OCI-LY1 (cell line): Measurements from ENCODE around the gene ZNF554.

Experiments
- EZH2 ChIP-seq: fragments of 200-600 bp; sonication (generic), shearing (Covaris generic); IDR thresholded peaks from 2 replicates; pipeline ENCODE4 v1.8.0; 2017; ENCODE audit warnings: borderline replicate concordance, mixed run types, mild to moderate bottlenecking, antibody characterized with exemption, low read length, moderate library complexity, mixed read lengths
- TF ChIP-seq, protein P1 (sequence below): fragments of 200-600 bp; sonication (generic), shearing (Covaris generic); IDR thresholded peaks from 2 replicates; pipeline ENCODE4 v1.5.1; 2017; ENCODE audit warnings: mild to moderate bottlenecking, antibody characterized with exemption, low read length, moderate library complexity, mixed read lengths

DNA sequence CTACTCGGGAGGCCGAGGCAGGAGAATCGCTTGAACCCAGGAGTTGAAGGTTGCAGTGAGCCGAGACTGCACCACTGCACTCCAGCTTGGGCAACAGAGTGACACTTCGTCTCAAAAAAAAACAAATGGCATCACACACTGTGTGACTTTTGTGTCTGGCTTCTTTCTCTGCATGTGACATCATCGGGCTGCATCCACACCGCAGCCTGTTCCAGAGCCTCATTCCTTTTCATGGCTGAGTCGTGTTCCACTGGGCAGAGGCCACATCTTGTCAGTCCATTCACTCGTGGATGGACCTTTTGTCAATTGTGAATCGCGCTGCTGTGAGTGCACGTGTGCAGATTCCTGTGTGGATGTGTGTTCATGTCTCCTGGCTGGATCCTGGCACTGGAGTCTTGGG is 26.1 kb upstream of the ZNF554 start:
- TF ChIP-seq, protein P1, sequence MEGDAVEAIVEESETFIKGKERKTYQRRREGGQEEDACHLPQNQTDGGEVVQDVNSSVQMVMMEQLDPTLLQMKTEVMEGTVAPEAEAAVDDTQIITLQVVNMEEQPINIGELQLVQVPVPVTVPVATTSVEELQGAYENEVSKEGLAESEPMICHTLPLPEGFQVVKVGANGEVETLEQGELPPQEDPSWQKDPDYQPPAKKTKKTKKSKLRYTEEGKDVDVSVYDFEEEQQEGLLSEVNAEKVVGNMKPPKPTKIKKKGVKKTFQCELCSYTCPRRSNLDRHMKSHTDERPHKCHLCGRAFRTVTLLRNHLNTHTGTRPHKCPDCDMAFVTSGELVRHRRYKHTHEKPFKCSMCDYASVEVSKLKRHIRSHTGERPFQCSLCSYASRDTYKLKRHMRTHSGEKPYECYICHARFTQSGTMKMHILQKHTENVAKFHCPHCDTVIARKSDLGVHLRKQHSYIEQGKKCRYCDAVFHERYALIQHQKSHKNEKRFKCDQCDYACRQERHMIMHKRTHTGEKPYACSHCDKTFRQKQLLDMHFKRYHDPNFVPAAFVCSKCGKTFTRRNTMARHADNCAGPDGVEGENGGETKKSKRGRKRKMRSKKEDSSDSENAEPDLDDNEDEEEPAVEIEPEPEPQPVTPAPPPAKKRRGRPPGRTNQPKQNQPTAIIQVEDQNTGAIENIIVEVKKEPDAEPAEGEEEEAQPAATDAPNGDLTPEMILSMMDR: no peak
- TF ChIP-seq EZH2: no peak
